H9 (cell line): ENCODE measurements around the gene DMXL1. TPM values are rescaled to one million over a fixed set of nuclear protein-coding genes. Genes with fewer than 3 reads are reported as not detected.
A peak's percentile ranks its signal among the peaks of the same experiment; 100 is the strongest.

ENCODE experiments used
- DNase-seq: peaks from one replicate; pipeline ENCODE4 v3.0.0-alpha.2; 2017
- H2AFZ ChIP-seq: one replicate; pipeline ENCODE4 v1.6.1; 2013; ENCODE audit warnings: mild to moderate bottlenecking, low read length, control low read depth, moderate library complexity
- H2AK5ac ChIP-seq: 2 replicates; pipeline ENCODE4 v1.6.1; 2013; ENCODE audit warnings: low read length, control low read depth, mixed read lengths; ENCODE audit not compliant: insufficient read length
- H2BK120ac ChIP-seq: one replicate; pipeline ENCODE4 v1.6.1; 2013; ENCODE audit warnings: low read depth, mild to moderate bottlenecking, low read length, control low read depth, inconsistent platforms; ENCODE audit not compliant: poor library complexity, severe bottlenecking
- H2BK12ac ChIP-seq: 2 replicates; pipeline ENCODE4 v1.6.1; 2013; ENCODE audit warnings: low read length, control low read depth, mixed read lengths, low read depth; ENCODE audit not compliant: insufficient read length
- H2BK15ac ChIP-seq: 2 replicates; pipeline ENCODE4 v1.6.1; 2013; ENCODE audit warnings: low read depth, low read length, control low read depth
- H2BK20ac ChIP-seq: one replicate; pipeline ENCODE4 v1.6.1; 2013; ENCODE audit warnings: low read depth, mild to moderate bottlenecking, low read length, control low read depth, inconsistent platforms; ENCODE audit not compliant: poor library complexity, severe bottlenecking
- H2BK5ac ChIP-seq: 2 replicates; pipeline ENCODE4 v1.6.1; 2013; ENCODE audit warnings: low read length, control low read depth, mixed read lengths; ENCODE audit not compliant: insufficient read length
- H3K14ac ChIP-seq: 2 replicates; pipeline ENCODE4 v1.6.1; 2013; ENCODE audit warnings: low read length, control low read depth; ENCODE audit not compliant: insufficient read depth
- H3K18ac ChIP-seq: 2 replicates; pipeline ENCODE4 v1.6.1; 2013; ENCODE audit warnings: low read depth, mild to moderate bottlenecking, mixed read lengths, low read length, control low read depth; ENCODE audit not compliant: insufficient read length
- H3K23ac ChIP-seq: 2 replicates; pipeline ENCODE4 v1.6.1; 2013; ENCODE audit warnings: low read length, control low read depth, mixed read lengths, low read depth; ENCODE audit not compliant: insufficient read length
- H3K23me2 ChIP-seq: 2 replicates; pipeline ENCODE4 v1.6.1; 2013; ENCODE audit warnings: low read depth, mild to moderate bottlenecking, mixed read lengths, low read length, control low read depth; ENCODE audit not compliant: insufficient read length, poor library complexity, severe bottlenecking
- H3K27ac ChIP-seq: 2 replicates; pipeline ENCODE4 v1.5.1; 2013; ENCODE audit warnings: low read length, control low read depth, mixed read lengths, low read depth; ENCODE audit not compliant: insufficient read length
- H3K27me3 ChIP-seq: 2 replicates; pipeline ENCODE4 v1.6.1; 2013; ENCODE audit warnings: low read length, control low read depth, inconsistent platforms; ENCODE audit not compliant: insufficient read depth
- H3K4ac ChIP-seq: 2 replicates; pipeline ENCODE4 v1.6.1; 2013; ENCODE audit warnings: low read depth, mild to moderate bottlenecking, control low read depth, inconsistent platforms, low read length, moderate library complexity
- H3K4me1 ChIP-seq: 2 replicates; pipeline ENCODE4 v1.6.1; 2013; ENCODE audit warnings: low read length, control low read depth, inconsistent platforms; ENCODE audit not compliant: insufficient read depth
- H3K4me2 ChIP-seq: 2 replicates; pipeline ENCODE4 v1.6.1; 2013; ENCODE audit warnings: low read length, control low read depth, mixed read lengths; ENCODE audit not compliant: insufficient read length, insufficient read depth
- H3K56ac ChIP-seq: 2 replicates; pipeline ENCODE4 v1.6.1; 2013; ENCODE audit warnings: low read depth, mild to moderate bottlenecking, mixed read lengths, low read length, control low read depth; ENCODE audit not compliant: insufficient read length
- H3K79me1 ChIP-seq: 2 replicates; pipeline ENCODE4 v1.6.1; 2013; ENCODE audit warnings: low read depth, mild to moderate bottlenecking, moderate library complexity, low read length, control low read depth, inconsistent platforms; ENCODE audit not compliant: insufficient read depth, poor library complexity, severe bottlenecking
- H3K79me2 ChIP-seq: 2 replicates; pipeline ENCODE4 v1.6.1; 2013; ENCODE audit warnings: low read length, control low read depth, inconsistent platforms; ENCODE audit not compliant: insufficient read depth
- H3K9ac ChIP-seq: 2 replicates; pipeline ENCODE4 v1.6.1; 2013; ENCODE audit warnings: low read length, control low read depth, mixed read lengths; ENCODE audit not compliant: insufficient read length; ENCODE audit errors: extremely low read depth
- H3K9me3 ChIP-seq: one replicate; pipeline ENCODE4 v1.6.1; 2013; ENCODE audit warnings: low read depth, low read length, inconsistent platforms; ENCODE audit not compliant: control insufficient read depth
- H3T11ph ChIP-seq: one replicate; pipeline ENCODE4 v1.6.1; 2013; ENCODE audit warnings: mild to moderate bottlenecking, low read length, control low read depth, inconsistent platforms
- H4K20me1 ChIP-seq: one replicate; pipeline ENCODE4 v1.6.1; 2013; ENCODE audit not compliant: control insufficient read depth, insufficient read length, insufficient read depth
- H4K5ac ChIP-seq: 2 replicates; pipeline ENCODE4 v1.6.1; 2013; ENCODE audit warnings: low read depth, mild to moderate bottlenecking, mixed read lengths, low read length, control low read depth; ENCODE audit not compliant: insufficient read length
- H4K8ac ChIP-seq: replicated peaks from 2 replicates; pipeline ENCODE4 v1.6.1; 2013; ENCODE audit warnings: low read length, control low read depth, mixed read lengths, low read depth; ENCODE audit not compliant: insufficient read length
- H4K91ac ChIP-seq: 2 replicates; pipeline ENCODE4 v1.6.1; 2013; ENCODE audit warnings: low read depth, mild to moderate bottlenecking, moderate library complexity, mixed read lengths, low read length, control low read depth; ENCODE audit not compliant: insufficient read length
- H3K27ac Mint-ChIP-seq, 3 experiments: 2 replicates in 2 of 3; 3 replicates in 1 of 3; pipeline ENCODE4 v1.8.0; 2020 to 2021; ENCODE audit warnings: mixed read lengths in 3 of 3, mild to moderate bottlenecking in 1 of 3, moderate library complexity in 1 of 3
- H3K27me3 Mint-ChIP-seq: 2 replicates; pipeline ENCODE4 v1.8.0; 2021; ENCODE audit warnings: low read depth, mild to moderate bottlenecking, moderate library complexity, mixed read lengths
- H3K36me3 Mint-ChIP-seq, 3 experiments: 2 replicates in 2 of 3; 3 replicates in 1 of 3; pipeline ENCODE4 v1.8.0; 2020 to 2021; ENCODE audit warnings: low read depth in 3 of 3, mixed read lengths in 3 of 3; ENCODE audit not compliant: insufficient read depth in 1 of 3
- H3K4me1 Mint-ChIP-seq, 2 experiments: 2 replicates each; pipeline ENCODE4 v1.8.0; 2020; ENCODE audit warnings: mixed read lengths in 2 of 2
- H3K4me3 Mint-ChIP-seq, 2 experiments: 2 replicates in 1 of 2; 3 replicates in 1 of 2; pipeline ENCODE4 v1.8.0; 2020 to 2021; ENCODE audit warnings: mild to moderate bottlenecking in 2 of 2, mixed read lengths in 2 of 2, moderate library complexity in 1 of 2
- H3K9me3 Mint-ChIP-seq, 2 experiments: 2 replicates in 1 of 2; 3 replicates in 1 of 2; pipeline ENCODE4 v1.8.0; 2020; ENCODE audit warnings: mild to moderate bottlenecking in 2 of 2, mixed read lengths in 2 of 2, moderate library complexity in 1 of 2
- WGBS: extraction: QIAGEN DNeasy Blood & Tissue Kit; methylation state at CpG from one replicate; pipeline ENCODE4 v1.1.7; 2013; ENCODE audit warnings: missing lambda C conversion rate, low lambda C conversion rate, mixed read lengths; ENCODE audit not compliant: insufficient read length; ENCODE audit errors: extremely low coverage; 5-methylcytosine and 5-hydroxymethylcytosine counted together
- total RNA-seq: library from RNA; stranded (reverse); gene quantifications from 2 replicates; pipeline ENCODE4 v1.2.1, GENCODE V29; 2021
- TF ChIP-seq, protein P1 (sequence below): fragments of 200-600 bp; sonication (generic); conservative IDR thresholded peaks from 3 replicates; pipeline ENCODE4 v1.8.0; 2021; ENCODE audit warnings: antibody characterized with exemption, mild to moderate bottlenecking

DMXL1 gene
- total RNA-seq, 1 experiment from 2014 or later = 63.5 TPM

GRCh38 chr5:119273391-119273839, 202.5 kb downstream of the DMXL1 start:
- Mint-ChIP-seq H3K4me3 (no peak overlapping the region), H3K4me1 (peaks cover 43 to 50% of the 10 kb centered on the region in 2 experiments), H3K9me3 (no peaks in the 10 kb centered on the region), H3K27ac (peak overlapping the region in 2 of 3 experiments; percentile 13 to 78; a peak in 3 of 7 replicates), H3K27me3 (peaks cover 13% of the 10 kb centered on the region), H3K36me3 (peaks cover 0 to 6% (median 0%) of the 10 kb centered on the region in 3 experiments; a peak in 2 of 7 replicates)
- Histone ChIP-seq H2BK20ac (no peak overlapping the region), H3K56ac (no peak overlapping the region), H3K23me2 (peaks cover 6% of the 10 kb centered on the region), H2BK12ac (no peak overlapping the region), H3K4me1 (0 out of 2 replicates have a peak, but pooled peaks cover 2% of the 10 kb centered on the region), H3K18ac (no peak overlapping the region), H3K79me1 (no peaks in the 10 kb centered on the region), H2AK5ac (no peak overlapping the region), H3K14ac (no peak overlapping the region), H3K23ac (no peak overlapping the region), H3T11ph (no peak overlapping the region), H2BK120ac (no peak overlapping the region), H3K79me2 (no peaks in the 10 kb centered on the region), H3K9me3 (no peaks in the 10 kb centered on the region), H4K8ac (no peak overlapping the region), H4K91ac (no peak overlapping the region), H4K5ac (no peak overlapping the region), H2BK15ac (no peak overlapping the region), H4K20me1 (no peaks in the 10 kb centered on the region), H3K4ac (no peak overlapping the region), H3K27ac (no peak overlapping the region), H3K4me2 (no peak overlapping the region), H3K9ac (no peak overlapping the region), H3K27me3 (no peaks in the 10 kb centered on the region), H2AFZ (no peak overlapping the region), H2BK5ac (no peak overlapping the region)
- DNase-seq = no peak
- no CpG with 5 or more reads among the region's 9 CpGs for WGBS
- TF ChIP-seq, protein P1, sequence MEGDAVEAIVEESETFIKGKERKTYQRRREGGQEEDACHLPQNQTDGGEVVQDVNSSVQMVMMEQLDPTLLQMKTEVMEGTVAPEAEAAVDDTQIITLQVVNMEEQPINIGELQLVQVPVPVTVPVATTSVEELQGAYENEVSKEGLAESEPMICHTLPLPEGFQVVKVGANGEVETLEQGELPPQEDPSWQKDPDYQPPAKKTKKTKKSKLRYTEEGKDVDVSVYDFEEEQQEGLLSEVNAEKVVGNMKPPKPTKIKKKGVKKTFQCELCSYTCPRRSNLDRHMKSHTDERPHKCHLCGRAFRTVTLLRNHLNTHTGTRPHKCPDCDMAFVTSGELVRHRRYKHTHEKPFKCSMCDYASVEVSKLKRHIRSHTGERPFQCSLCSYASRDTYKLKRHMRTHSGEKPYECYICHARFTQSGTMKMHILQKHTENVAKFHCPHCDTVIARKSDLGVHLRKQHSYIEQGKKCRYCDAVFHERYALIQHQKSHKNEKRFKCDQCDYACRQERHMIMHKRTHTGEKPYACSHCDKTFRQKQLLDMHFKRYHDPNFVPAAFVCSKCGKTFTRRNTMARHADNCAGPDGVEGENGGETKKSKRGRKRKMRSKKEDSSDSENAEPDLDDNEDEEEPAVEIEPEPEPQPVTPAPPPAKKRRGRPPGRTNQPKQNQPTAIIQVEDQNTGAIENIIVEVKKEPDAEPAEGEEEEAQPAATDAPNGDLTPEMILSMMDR = no peak
